Activated CD8-positive, alpha-beta T cell treated with anti-CD3 and anti-CD28 coated beads for 36 hours (primary cell): ENCODE results near the gene PLA2G4D. TPM values are rescaled to one million over a fixed set of nuclear protein-coding genes. Genes with fewer than 3 reads are reported as not detected.

Experiments used
- ATAC-seq: fragments of 200-7000 bp; cut with Tn5 transposase; one replicate; pipeline ENCODE4 v1.10.0; 2021; ENCODE audit warnings: mild to moderate bottlenecking, moderate library complexity
- CTCF ChIA-PET: fragments of 350-600 bp; sonication (Branson Sonifier 250); formaldehyde crosslinking; loops from one replicate; lab custom pipeline; 2021; ENCODE audit warnings: antibody characterized with exemption; lab: Charles Lee
- POLR2A ChIA-PET: fragments of 350-600 bp; sonication (Branson Sonifier 250); formaldehyde crosslinking; loops from one replicate; lab custom pipeline; 2021; ENCODE audit warnings: antibody characterized with exemption; lab: Charles Lee
- DNase-seq: peaks from one replicate; pipeline ENCODE4 v3.0.0-alpha.2; 2020
- H3K27ac Mint-ChIP-seq: one replicate; pipeline ENCODE4 v1.8.0; 2021; ENCODE audit warnings: mild to moderate bottlenecking, mixed read lengths
- H3K27me3 Mint-ChIP-seq: one replicate; pipeline ENCODE4 v1.8.0; 2021; ENCODE audit warnings: mixed read lengths
- H3K36me3 Mint-ChIP-seq: one replicate; pipeline ENCODE4 v1.8.0; 2021; ENCODE audit warnings: low read depth, mixed read lengths
- H3K4me1 Mint-ChIP-seq: one replicate; pipeline ENCODE4 v1.8.0; 2021; ENCODE audit warnings: low read depth, mixed read lengths
- H3K4me3 Mint-ChIP-seq: one replicate; pipeline ENCODE4 v1.8.0; 2021; ENCODE audit warnings: mild to moderate bottlenecking, moderate library complexity, mixed read lengths
- H3K9me3 Mint-ChIP-seq: one replicate; pipeline ENCODE4 v1.8.0; 2021; ENCODE audit warnings: mixed read lengths
- intact Hi-C: fragments of 100-400 bp; cut with micrococcal nuclease; formaldehyde crosslinking; loops from one replicate; pipeline ENCODE4 v1.10.0; 2022
- total RNA-seq, 2 experiments: library from RNA; stranded (reverse); gene quantifications; one replicate each; pipeline ENCODE4 v1.2.3, GENCODE V29; 2021
- TF ChIP-seq, protein P1 (sequence below): fragments of 200-600 bp; IDR thresholded peaks from one replicate; pipeline ENCODE4 v1.8.0; 2022; ENCODE audit warnings: antibody characterized with exemption, mild to moderate bottlenecking

PLA2G4D gene
- total RNA-seq, 2 experiments from 2014 or later: not detected

DNA sequence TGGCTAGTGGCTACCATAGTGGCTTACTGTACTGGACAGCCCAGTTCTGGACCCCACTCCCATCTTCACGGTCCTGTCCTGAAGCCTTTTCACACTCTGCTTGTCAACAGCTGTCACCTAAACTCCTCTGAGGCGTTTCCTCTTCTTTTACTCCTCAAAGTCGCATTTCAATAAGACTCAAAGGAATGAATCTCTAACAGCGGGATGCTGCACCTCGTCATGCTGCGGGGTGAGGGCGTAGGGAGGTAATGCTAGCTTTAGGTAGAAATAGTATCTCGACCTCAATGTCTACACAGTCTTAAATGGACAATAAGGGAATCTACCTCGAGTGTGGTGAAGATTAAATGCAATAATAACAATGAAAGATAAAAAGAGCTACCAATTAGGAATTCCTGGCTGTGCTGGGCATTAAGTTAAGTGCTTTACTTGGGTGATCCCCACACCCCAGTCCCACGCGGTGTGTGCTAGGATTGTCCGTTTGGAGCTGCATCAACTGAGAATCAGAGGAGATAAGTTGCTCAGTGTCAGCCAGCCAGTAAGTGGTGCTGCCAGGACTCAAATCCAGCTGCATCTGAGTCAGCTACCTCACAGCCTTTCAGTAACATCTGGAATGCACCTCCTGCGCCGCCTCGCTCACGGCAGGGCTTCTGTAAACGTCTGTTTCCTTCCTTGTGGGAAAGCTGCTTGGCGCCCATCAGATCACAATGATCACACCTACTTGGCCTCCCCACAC is 14.0 kb downstream of the PLA2G4D start:
- ChIA-PET CTCF (interaction anchor here (1.0 to 7.9 kb wide), 3 partner anchors 8 to 90 kb away, joined by 3 to 59 read pairs (median 3); no protein-coding TSS in a partner anchor), POLR2A (interaction anchor here (2.0 kb wide), 1 partner anchor 8 kb away, joined by 4 read pairs; no protein-coding TSS in a partner anchor)
- H3K9me3 Mint-ChIP-seq: no peaks in the 10 kb centered on the region
- intact Hi-C loops: no loop called here
- no peaks in the 10 kb centered on the region for H3K36me3 Mint-ChIP-seq
- ATAC-seq: no peak
- TF ChIP-seq, protein P1, sequence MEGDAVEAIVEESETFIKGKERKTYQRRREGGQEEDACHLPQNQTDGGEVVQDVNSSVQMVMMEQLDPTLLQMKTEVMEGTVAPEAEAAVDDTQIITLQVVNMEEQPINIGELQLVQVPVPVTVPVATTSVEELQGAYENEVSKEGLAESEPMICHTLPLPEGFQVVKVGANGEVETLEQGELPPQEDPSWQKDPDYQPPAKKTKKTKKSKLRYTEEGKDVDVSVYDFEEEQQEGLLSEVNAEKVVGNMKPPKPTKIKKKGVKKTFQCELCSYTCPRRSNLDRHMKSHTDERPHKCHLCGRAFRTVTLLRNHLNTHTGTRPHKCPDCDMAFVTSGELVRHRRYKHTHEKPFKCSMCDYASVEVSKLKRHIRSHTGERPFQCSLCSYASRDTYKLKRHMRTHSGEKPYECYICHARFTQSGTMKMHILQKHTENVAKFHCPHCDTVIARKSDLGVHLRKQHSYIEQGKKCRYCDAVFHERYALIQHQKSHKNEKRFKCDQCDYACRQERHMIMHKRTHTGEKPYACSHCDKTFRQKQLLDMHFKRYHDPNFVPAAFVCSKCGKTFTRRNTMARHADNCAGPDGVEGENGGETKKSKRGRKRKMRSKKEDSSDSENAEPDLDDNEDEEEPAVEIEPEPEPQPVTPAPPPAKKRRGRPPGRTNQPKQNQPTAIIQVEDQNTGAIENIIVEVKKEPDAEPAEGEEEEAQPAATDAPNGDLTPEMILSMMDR: no peak
- no peak overlapping the region for H3K27ac Mint-ChIP-seq
- H3K4me1 Mint-ChIP-seq: peaks cover 3% of the 10 kb centered on the region
- H3K4me3 Mint-ChIP-seq: no peak overlapping the region
- peaks cover 7% of the 10 kb centered on the region for H3K27me3 Mint-ChIP-seq
- no peak for DNase-seq

DNA sequence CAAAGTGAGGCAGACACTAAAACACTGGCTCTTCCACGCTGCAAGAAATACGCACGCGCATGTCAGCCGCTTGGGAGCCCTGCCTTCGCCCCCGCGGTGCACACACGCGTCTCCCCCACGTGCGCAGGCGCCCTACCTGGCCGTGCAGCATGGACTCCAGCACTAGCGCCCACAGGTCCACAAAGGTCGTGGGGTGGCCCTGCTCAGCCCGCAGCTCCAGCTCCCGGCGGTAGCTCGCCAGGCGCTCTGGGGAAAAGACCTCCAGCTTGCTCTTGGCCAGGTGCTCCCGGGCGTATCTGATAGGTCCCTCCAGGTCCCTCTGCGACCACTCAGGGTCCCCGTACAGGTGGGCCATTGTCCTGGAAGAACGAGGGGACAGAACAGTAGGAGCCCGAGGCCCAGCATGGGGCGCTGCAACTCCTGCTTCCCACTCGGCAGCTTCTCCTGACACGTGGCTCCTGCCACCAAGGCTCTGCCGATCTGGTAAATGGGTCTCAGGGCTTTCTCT is 14.9 kb downstream of the PLA2G4D start:
- peaks cover 2% of the 10 kb centered on the region for H3K4me1 Mint-ChIP-seq
- ChIA-PET POLR2A (interaction anchor here (0.6 kb wide), 1 partner anchor 1167 kb away, joined by 4 read pairs; no protein-coding TSS in a partner anchor), CTCF (interaction anchor here (1.0 to 1.4 kb wide), 5 partner anchors 41 to 89 kb away, joined by 3 to 5 read pairs (median 3); no protein-coding TSS in a partner anchor)
- no peaks in the 10 kb centered on the region for H3K9me3 Mint-ChIP-seq
- H3K4me3 Mint-ChIP-seq: no peak overlapping the region
- TF ChIP-seq, protein P1: no peak
- H3K27me3 Mint-ChIP-seq: peaks cover 6% of the 10 kb centered on the region
- H3K27ac Mint-ChIP-seq: no peak overlapping the region
- no peak for DNase-seq
- ATAC-seq: no peak
- no peaks in the 10 kb centered on the region for H3K36me3 Mint-ChIP-seq
- intact Hi-C loops: no loop called here

DNA sequence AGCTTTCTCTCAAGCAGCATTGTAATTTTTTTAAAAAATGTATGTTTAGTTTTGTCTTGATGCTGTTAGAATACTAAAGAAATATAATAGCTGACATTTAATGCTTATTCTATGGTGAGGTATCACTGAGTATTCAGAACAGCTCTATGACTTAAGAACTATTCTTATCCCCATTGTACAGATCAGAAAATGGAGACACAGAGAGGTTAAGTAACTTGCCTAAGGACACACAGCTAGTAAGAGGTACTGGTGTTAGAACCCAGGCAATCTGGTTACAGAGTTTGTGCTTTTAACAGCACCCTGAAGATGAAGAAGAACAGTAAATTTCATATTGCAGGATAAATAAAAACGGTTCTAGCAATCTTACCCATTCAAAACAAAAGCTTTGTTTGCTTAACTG is 15.5 kb downstream of the PLA2G4D start:
- peaks cover 2% of the 10 kb centered on the region for H3K27me3 Mint-ChIP-seq
- ChIA-PET POLR2A (interaction anchor here (0.6 kb wide), 1 partner anchor 1167 kb away, joined by 4 read pairs; no protein-coding TSS in a partner anchor), CTCF (interaction anchor here (0.8 to 1.7 kb wide), 7 partner anchors 12 to 89 kb away, joined by 3 to 5 read pairs (median 3); no protein-coding TSS in a partner anchor)
- no peak overlapping the region for H3K4me3 Mint-ChIP-seq
- no peaks in the 10 kb centered on the region for H3K4me1 Mint-ChIP-seq
- H3K9me3 Mint-ChIP-seq: no peaks in the 10 kb centered on the region
- ATAC-seq: no peak
- H3K36me3 Mint-ChIP-seq: no peaks in the 10 kb centered on the region
- no peak overlapping the region for H3K27ac Mint-ChIP-seq
- DNase-seq: no peak
- TF ChIP-seq, protein P1: no peak
- intact Hi-C loops: no loop called here

DNA sequence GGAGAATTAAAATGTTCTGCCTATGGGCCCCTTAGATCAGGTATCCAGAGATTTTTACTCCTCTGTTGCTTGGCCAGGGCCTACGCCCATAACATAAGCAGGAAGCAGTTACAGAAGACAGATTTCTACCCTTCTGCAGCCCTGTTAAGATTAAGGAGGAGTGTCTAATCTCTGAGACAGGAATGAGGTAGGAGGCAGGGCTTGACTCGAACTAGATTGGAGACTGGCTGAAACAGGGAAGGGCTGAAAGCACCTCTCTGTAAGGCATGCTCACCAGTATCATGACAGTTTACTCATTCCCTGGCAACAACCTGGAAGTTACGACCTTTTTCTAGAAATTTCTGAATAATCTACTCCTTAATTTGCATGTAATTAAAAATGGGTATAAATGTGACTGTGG is 16.7 kb downstream of the PLA2G4D start:
- H3K27ac Mint-ChIP-seq: no peak overlapping the region
- TF ChIP-seq, protein P1: no peak
- no peaks in the 10 kb centered on the region for H3K4me1 Mint-ChIP-seq

DNA sequence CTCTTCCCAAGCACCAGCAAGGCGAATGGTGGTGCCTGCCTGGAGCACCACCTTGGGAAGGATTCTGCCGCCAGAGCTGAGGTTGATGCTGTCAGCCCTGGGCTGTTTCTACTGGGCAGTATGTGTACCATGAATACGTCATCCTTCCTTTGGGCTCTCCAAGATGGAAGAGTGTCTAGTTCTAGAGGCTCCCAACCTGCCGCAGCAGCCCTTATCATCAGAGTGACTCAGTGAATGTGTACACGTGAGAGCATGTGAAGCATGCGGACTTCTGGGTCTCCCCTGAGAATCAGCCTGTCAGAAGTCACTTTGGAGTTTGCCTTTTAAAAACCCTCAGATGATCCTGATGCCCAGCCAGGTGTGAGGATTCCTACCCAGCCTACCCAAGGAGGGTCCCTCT is 20.9 kb downstream of the PLA2G4D start:
- no peaks in the 10 kb centered on the region for H3K9me3 Mint-ChIP-seq
- TF ChIP-seq, protein P1: no peak
- ATAC-seq: no peak
- POLR2A ChIA-PET: no interaction called here
- no peaks in the 10 kb centered on the region for H3K36me3 Mint-ChIP-seq
- no peak overlapping the region for H3K27ac Mint-ChIP-seq
- CTCF ChIA-PET: interaction anchor here (1.4 kb wide), 1 partner anchor 11 kb away, joined by 8 read pairs; no protein-coding TSS in a partner anchor
- intact Hi-C loops: no loop called here
- DNase-seq: no peak
- no peaks in the 10 kb centered on the region for H3K4me1 Mint-ChIP-seq
- H3K27me3 Mint-ChIP-seq: peaks cover 3% of the 10 kb centered on the region
- H3K4me3 Mint-ChIP-seq: no peak overlapping the region

More for the DNA sequence above, 16.7 kb downstream of the PLA2G4D start:
- ChIA-PET CTCF (interaction anchor here (1.4 to 1.7 kb wide), 2 partner anchors 11 to 43 kb away, joined by 5 read pairs; no protein-coding TSS in a partner anchor), POLR2A (no interaction called here)
- no peaks in the 10 kb centered on the region for H3K9me3 Mint-ChIP-seq
- H3K27me3 Mint-ChIP-seq: peaks cover 2% of the 10 kb centered on the region
- ATAC-seq: no peak
- H3K36me3 Mint-ChIP-seq: no peaks in the 10 kb centered on the region
- intact Hi-C loops: no loop called here
- DNase-seq: no peak
- no peak overlapping the region for H3K4me3 Mint-ChIP-seq
